Ectodermal cell (in vitro differentiated cells): Measurements from ENCODE around the gene IGF2BP3.
"Not testable (repeated sequence)": the region's sequence is repeated elsewhere in the genome, so short reads cannot be mapped to it uniquely, and the experiment has no call there.

Experiments used
- H3K27ac ChIP-seq: 2 replicates; pipeline ENCODE4 v1.7.0; 2013; ENCODE audit warnings: mild to moderate bottlenecking, low read depth, low read length; ENCODE audit not compliant: insufficient read depth, poor library complexity, severe bottlenecking
- H3K27me3 ChIP-seq: 2 replicates; pipeline ENCODE4 v1.7.0; 2013; ENCODE audit warnings: mild to moderate bottlenecking, low read length; ENCODE audit not compliant: insufficient read depth, control insufficient read depth, poor library complexity, severe bottlenecking
- H3K36me3 ChIP-seq: one replicate; pipeline ENCODE4 v1.7.0; 2013; ENCODE audit warnings: low read length; ENCODE audit not compliant: control insufficient read depth, insufficient read depth
- H3K4me1 ChIP-seq: one replicate; pipeline ENCODE4 v1.7.0; 2013; ENCODE audit warnings: low read length; ENCODE audit not compliant: control insufficient read depth, insufficient read depth
- H3K4me3 ChIP-seq: 2 replicates; pipeline ENCODE4 v1.7.0; 2013; ENCODE audit warnings: low read depth, low read length, control low read depth; ENCODE audit not compliant: insufficient read depth
- H3K9me3 ChIP-seq: 2 replicates; pipeline ENCODE4 v1.7.0; 2013; ENCODE audit warnings: mild to moderate bottlenecking, low read length, moderate library complexity; ENCODE audit not compliant: control insufficient read depth
- WGBS, 2 experiments: methylation state at CpG; one replicate each; pipeline ENCODE4 v1.1.7; 2013; ENCODE audit warnings: missing lambda C conversion rate in 2 of 2; 5-methylcytosine and 5-hydroxymethylcytosine counted together

The IGF2BP3 gene

DNA sequence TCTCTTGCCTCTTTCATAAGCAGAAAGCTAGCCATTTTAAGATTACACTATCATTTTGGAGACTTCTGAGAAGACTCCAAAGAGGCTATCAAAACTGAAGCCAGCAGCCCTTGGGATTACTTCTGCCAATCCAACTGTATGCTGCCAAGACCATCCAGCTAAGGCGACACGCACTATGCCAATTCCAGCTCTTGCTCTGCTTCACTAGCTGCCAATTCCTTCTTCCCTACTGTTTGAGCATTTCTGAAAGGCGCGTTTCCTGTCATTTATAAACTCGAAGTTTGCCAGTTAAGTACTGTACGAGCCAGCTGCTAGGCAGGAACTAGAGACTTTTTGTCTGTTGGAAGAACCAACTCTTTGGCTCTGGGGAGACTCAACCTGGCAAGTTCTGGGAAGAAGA lies 134.7 kb downstream of the IGF2BP3 start:
- H3K4me1 ChIP-seq: no peaks in the 10 kb centered on the region
- 97% methylated on average over 6 of the region's 6 CpGs for WGBS, 2 experiments
- H3K36me3 ChIP-seq: peaks cover 49% of the 10 kb centered on the region
- no peak overlapping the region for H3K27ac ChIP-seq
- H3K9me3 ChIP-seq: no peaks in the 10 kb centered on the region
- no peaks in the 10 kb centered on the region for H3K27me3 ChIP-seq
- H3K4me3 ChIP-seq: no peak overlapping the region

DNA sequence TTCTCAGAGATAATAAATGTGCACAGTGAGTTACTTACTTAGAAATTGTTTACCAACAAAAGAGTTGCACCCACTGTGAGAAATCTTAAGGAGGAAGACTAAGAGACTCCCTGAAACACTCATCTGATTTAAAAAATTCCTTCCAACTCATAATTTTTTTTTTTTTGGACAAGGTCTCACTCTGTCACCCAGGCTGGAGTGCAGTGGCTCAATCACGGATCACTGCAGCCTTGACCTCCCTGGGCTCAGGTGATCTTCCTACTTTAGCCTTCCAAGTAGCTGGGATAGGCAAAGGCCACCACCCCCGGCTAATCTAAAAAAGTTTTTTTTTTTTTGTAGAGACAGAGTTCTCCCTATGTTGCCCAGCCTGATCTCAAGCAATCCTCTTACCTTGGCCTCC lies 135.2 kb downstream of the IGF2BP3 start:
- H3K27me3 ChIP-seq: no peaks in the 10 kb centered on the region
- no peaks in the 10 kb centered on the region for H3K4me1 ChIP-seq
- H3K36me3 ChIP-seq: peaks cover 49% of the 10 kb centered on the region
- no peak overlapping the region for H3K27ac ChIP-seq
- no peaks in the 10 kb centered on the region for H3K9me3 ChIP-seq
- 94 to 95% methylated on average over 2 of the region's 2 CpGs for WGBS, 2 experiments
- H3K4me3 ChIP-seq: no peak overlapping the region

DNA sequence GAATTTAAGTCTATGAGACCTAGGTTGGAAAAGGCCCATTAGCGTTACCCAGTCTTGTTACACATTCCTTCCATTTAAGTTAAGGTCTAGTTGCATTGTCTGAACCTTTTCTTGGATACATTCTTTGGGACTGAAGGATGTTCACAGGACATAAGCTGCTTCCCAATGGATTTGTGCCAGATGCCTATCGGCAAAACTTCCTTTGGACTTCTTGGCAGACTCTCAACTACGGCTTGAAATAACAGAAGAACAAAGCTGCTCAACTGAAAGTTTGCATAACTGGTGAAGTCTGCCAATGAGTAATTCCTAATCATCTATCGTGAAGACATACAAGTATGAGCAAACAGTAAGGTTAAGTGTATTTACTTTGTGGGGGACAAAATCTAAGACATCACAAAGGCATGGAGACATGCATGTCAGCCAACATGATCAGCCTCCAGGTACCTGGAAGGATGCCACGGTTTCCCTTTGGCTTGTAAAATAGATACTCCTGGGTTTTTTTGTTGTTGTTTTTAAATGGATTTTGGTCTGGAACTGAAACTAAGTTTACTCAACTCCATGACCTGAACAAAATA lies 135.7 kb downstream of the IGF2BP3 start:
- 95 to 96% methylated on average over 5 of the region's 5 CpGs for WGBS, 2 experiments
- no peaks in the 10 kb centered on the region for H3K9me3 ChIP-seq
- peaks cover 49% of the 10 kb centered on the region for H3K36me3 ChIP-seq
- H3K27ac ChIP-seq: no peak overlapping the region
- no peak overlapping the region for H3K4me3 ChIP-seq
- H3K4me1 ChIP-seq: no peaks in the 10 kb centered on the region
- no peaks in the 10 kb centered on the region for H3K27me3 ChIP-seq

DNA sequence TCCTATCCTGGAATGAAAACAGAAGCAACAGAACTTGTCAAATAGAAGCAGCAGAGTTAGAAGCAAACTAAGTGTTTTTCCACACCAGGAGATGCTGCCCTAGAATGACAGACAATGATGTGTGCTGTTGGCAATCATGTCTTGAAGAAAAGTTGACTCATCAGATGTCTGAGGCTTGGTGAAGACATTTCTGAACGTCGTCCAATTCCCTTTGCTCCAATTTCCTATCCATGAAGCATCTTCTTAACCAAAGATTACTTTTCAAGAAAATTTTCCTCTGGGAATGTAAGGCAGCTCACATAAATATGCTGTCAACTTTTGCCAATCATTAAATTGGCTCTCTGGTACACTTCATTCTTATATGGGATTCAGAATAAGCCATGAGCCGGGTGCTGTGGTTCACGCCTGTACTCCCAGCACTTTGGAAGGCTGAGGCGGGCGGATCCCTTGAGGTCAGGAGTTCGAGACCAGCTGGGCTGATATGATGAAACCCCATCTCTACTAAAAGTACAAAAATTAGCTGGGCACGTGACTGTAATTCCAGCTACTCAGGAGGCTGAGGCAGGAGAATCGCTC lies 136.5 kb downstream of the IGF2BP3 start:
- Histone ChIP-seq H3K4me3 (no peak overlapping the region), H3K27ac (no peak overlapping the region), H3K36me3 (peaks cover 45% of the 10 kb centered on the region), H3K4me1 (no peaks in the 10 kb centered on the region), H3K27me3 (no peaks in the 10 kb centered on the region), H3K9me3 (no peaks in the 10 kb centered on the region)
- 93 to 95% methylated on average over 9 of the region's 9 CpGs for WGBS, 2 experiments

DNA sequence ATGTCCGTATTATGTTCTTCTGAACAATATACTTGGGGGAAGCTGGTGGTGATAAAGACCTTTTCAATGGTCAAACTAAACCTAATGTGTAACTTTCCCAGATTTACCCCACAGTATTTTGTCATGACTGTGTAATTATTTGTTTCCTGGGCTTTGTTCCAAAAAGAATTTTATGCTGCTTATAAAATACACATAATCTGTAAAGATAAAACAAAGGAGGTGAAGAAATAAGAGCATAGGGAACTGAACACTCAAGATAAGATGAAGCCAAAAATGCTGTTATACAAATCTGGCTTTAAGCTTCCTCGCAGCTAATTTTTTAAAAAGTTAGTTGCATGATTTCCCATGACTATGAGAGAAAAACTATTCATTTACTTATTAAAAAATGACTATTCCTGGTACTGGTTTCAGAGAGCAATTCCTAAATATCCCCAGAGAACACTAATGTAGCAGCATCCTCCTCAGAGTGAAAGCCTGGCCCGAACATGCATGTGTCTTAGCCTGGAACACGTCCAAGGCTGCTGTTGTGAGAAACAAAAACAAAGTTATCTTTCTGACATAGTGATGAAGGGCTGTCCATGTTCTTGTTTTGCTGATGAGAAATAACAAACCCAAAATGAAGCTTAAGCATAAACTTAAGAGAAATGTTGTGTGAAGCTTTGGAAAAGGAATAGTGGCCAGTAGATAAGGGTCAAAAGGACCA lies 137.2 kb downstream of the IGF2BP3 start:
- H3K27me3 ChIP-seq: no peaks in the 10 kb centered on the region
- no peaks in the 10 kb centered on the region for H3K9me3 ChIP-seq
- H3K36me3 ChIP-seq: peaks cover 38% of the 10 kb centered on the region
- no peak overlapping the region for H3K4me3 ChIP-seq
- H3K4me1 ChIP-seq: no peaks in the 10 kb centered on the region
- 94 to 98% methylated on average over 3 to 4 of the region's 4 CpGs for WGBS, 2 experiments
- H3K27ac ChIP-seq: no peak overlapping the region

DNA sequence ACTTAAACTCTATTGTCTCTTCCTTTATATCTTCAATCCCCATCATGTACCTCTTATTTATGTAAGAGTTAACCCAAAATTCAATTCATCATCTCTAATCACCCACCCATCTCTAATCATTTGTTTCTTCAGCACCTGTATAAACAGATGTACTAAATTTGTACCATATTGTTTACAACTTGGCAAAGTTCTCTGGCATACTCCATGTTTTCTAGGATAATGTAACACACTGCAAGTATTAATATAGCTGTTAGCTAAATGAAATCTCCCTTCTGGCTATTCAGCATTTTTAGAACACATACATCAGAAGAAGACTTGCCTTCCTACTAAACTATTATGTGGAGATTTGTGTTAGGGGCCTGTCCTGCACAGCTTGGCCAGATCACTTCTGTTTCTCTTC lies 138.1 kb downstream of the IGF2BP3 start:
- no peak overlapping the region for H3K4me3 ChIP-seq
- no peaks in the 10 kb centered on the region for H3K27me3 ChIP-seq
- H3K27ac ChIP-seq: no peak overlapping the region
- peaks cover 36% of the 10 kb centered on the region for H3K36me3 ChIP-seq
- H3K4me1 ChIP-seq: no peaks in the 10 kb centered on the region
- H3K9me3 ChIP-seq: no peaks in the 10 kb centered on the region

DNA sequence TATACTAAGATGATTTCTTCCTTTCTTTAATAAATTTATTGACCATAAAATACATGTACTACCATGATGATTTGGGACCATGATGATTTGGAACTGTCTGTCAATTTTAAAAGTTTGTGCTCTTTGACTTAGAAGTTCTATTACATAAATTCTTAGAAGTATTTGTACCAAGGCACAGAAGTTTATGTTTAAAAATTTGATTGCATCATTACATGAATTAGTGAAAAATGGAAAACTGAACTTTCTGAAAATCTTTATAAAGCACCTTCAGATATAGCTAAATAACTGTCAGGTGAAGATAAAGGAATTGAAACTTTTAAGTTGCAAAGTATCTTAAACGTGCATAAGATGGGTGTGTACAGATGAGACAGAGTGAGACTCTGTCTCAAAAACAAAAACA lies 139.2 kb downstream of the IGF2BP3 start:
- WGBS, 2 experiments: no CpG with 5 or more reads among the region's 1 CpG
- peaks cover 28% of the 10 kb centered on the region for H3K36me3 ChIP-seq

DNA sequence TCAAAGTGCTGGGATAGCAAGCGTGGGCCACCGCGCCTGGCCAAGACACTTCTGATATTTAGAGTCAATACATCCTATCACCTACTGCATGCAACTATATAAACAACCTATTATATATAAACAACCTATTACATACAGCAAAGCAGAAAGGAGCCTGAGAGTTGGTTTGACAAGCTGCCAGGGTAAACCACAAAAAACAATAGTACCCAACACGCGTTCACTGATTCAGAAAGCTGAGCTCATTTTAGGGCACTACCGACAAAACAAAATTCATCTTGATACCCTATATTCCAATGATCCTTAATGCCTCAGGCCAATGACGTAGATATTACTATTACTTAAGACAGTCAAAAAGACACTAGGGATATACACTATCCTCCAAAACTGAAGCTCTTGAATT lies 154.9 kb downstream of the IGF2BP3 start:
- H3K27ac ChIP-seq: no peak overlapping the region
- H3K9me3 ChIP-seq: no peaks in the 10 kb centered on the region
- WGBS, 2 experiments: 93 to 96% methylated on average over 7 of the region's 7 CpGs
- H3K4me1 ChIP-seq: no peaks in the 10 kb centered on the region
- H3K4me3 ChIP-seq: no peak overlapping the region
- H3K27me3 ChIP-seq: no peaks in the 10 kb centered on the region
- H3K36me3 ChIP-seq: peaks cover 47% of the 10 kb centered on the region

More for the DNA sequence above, 139.2 kb downstream of the IGF2BP3 start:
- H3K9me3 ChIP-seq: no peaks in the 10 kb centered on the region
- H3K4me3 ChIP-seq: no peak overlapping the region
- no peaks in the 10 kb centered on the region for H3K4me1 ChIP-seq
- no peaks in the 10 kb centered on the region for H3K27me3 ChIP-seq
- H3K27ac ChIP-seq: no peak overlapping the region

DNA sequence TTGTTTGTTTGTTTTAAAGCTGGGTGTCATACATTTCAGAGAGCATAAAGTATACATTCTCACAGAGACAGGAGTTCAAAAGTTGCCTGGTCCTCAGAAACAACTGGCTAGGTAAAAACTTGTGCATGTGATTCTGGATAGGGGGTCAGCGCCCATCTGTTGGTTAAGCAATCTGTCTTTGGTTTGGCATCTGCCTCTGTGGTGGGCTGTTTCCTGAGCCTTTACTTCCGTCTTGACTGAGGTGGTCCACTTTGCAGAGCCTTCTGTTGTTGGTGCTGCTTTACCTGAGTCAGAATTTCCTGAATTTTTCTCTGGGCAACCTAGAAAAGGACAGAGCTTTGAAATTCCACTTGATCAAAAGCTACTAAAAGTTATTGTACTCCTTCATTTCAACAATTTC lies 158.2 kb downstream of the IGF2BP3 start:
- WGBS, 2 experiments: 86 to 91% methylated on average over 2 of the region's 2 CpGs
- peaks cover 51% of the 10 kb centered on the region for H3K36me3 ChIP-seq
- not testable (repeated sequence) for H3K27ac ChIP-seq, H3K9me3 ChIP-seq, H3K4me1 ChIP-seq, H3K4me3 ChIP-seq, H3K27me3 ChIP-seq

DNA sequence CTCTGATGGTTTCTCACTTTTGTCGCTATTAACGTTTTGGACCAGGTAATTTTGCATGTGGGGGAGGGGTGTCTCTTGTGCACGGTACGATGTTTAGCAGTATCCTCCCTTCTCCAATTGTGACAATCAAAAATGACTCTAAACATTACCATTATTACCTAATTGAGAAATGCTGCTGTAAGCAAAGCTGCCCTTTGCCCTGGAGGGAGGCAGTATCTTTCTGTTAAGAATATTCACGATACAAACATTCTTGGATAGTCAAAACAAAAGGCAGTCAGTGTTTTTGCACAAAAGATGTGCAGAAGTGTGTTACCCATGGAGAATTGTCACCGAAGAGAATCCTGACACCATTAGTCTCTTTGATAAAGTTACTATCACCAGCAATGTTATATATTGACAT lies 161.5 kb downstream of the IGF2BP3 start:
- no peak overlapping the region for H3K4me3 ChIP-seq
- H3K27ac ChIP-seq: no peak overlapping the region
- H3K9me3 ChIP-seq: no peaks in the 10 kb centered on the region
- H3K4me1 ChIP-seq: no peaks in the 10 kb centered on the region
- H3K27me3 ChIP-seq: no peaks in the 10 kb centered on the region
- 98 to 99% methylated on average over 5 to 6 of the region's 6 CpGs for WGBS, 2 experiments
- H3K36me3 ChIP-seq: peaks cover 45% of the 10 kb centered on the region
